Suppressor macrophage (primary cell): ENCODE results near the gene CHRNA4.

Experiments used
- DNase-seq, 4 experiments: peaks; one replicate each; pipeline ENCODE4 v3.0.0-alpha.2; 2020 to 2022

The CHRNA4 gene

DNA sequence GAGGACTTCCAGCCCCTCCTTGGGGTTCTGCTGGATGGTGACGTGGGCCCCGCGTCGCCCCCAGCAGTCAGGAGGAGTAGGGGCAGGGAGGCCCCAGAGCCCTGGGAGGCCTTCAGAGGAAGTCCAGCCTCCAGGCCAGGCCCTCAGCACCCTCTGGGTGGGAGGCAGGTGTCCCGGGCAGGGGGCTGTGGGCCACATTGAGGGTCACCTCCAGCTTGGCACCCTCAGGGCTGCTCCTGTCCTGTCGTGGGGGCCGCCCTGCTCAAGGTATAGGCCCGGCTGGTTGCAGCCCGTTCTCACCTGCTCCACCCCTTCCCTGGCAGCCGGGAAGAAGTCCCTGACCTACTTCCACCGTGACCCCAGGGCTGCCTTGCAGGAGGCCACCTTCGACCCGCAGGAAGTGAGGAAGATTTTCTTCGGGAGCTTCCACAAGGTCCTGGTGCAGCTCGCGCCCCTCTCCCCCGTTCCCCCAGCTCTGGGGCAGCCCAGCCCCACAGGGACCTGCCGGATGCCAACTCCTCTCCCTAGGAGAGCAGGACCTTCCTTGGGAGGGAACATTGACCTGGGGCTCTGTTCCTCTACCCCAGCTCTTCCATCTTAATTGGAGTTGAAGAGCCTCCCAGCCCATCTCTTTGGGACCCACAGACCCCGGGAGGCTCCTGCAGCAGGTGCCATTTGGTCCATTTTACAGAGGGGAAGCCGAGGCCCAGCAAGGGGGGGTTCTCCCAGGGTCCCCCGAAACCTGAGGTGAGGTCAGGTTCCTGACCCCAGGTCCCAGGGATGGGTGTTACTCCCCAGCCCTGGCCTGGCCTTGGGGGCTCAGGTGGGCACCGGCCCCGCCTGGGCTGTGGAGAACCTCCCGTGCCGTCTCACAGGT is 41.7 kb downstream of the CHRNA4 start:
- DNase-seq, result no peak

DNA sequence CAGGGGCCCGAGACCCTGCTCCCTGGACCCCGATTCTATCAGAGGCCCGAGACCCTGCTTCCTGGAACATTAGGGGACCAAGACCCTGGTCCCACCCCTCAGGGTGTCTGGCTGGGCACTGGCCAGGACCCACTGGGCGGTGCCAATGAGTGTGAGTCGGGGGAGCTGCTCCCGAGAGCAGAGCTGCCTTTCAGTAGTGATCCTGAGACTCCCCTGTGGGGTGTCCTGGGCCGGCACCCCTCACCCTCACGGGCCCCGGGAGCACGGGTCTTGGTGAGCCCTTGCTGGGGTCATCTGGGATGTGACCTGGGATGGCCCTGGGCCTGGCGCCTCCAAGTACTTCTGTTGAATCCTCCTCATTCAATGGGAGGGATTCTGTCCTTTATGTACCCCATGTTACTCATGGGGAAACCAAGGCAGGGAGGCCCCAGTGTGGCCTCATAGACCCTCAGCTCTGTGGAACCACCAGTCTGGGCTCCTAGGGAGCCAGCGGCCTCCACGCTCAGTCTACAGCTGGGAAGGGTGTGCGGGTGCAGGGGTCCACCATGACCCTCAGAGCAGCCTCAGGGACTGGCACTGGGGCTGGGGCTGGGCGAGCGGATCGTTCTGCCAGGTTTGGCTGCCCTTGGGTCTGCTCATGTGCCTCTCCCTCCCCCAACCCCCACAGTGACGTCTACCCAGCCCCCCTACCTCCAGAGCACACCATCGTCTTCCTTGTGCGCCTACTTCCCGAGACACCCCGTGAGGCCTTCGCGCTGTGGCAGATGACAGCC is 42.6 kb downstream of the CHRNA4 start:
- DNase-seq, result no peak

DNA sequence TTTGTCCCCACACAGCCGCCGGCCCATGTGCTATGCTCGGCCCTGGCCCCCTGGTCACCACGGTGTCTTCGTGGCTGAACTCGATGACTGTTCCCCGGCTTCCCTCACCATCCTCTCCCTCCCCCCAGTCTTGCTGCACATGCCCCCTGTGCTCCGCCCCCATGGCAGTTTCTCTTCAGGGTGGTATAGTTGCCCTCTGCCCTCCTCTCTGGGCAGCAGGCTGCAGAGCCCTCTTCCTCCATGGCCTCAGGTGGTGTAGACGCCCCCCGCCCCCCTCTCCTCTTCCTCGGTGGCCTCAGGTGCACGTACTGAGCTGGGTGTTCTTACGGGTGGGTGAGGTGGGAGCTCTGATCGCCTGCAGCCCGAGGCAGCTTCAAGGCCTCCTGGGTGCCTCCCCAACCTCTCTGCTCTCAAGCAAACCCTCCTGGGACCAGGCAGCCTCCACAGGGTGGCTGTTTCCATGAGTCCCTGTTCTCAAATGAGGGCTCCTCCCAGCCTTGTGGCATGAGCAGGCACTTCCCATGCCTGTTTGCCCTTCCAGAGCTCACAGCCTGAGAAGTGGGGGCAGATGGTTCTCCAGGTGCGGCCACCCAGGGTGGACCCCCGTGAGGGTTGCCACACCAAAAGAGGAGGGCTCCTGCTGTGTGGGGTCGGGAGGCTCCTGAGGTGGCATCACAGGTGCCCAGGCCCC is 43.4 kb downstream of the CHRNA4 start:
- DNase-seq, result no peak

DNA sequence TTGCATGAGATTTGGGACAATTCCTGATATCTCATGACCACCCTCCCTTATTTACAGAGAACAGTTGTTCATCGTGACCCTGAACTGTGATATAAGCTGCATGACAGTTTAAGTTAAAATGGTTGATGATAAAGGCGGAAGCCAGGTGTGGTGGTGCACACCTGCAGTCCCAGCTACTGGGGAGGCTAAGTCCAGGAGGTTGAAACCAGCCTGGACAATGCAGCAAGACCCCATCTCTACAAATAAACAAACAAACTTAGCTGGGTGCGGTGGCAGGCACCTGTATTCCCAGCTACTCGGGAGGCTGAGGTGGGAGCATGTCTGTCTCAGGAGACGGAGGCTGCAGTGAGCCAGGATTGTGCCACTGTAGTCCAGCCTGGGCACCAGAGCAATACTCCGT is 44.1 kb downstream of the CHRNA4 start:
- DNase-seq, result no peak

DNA sequence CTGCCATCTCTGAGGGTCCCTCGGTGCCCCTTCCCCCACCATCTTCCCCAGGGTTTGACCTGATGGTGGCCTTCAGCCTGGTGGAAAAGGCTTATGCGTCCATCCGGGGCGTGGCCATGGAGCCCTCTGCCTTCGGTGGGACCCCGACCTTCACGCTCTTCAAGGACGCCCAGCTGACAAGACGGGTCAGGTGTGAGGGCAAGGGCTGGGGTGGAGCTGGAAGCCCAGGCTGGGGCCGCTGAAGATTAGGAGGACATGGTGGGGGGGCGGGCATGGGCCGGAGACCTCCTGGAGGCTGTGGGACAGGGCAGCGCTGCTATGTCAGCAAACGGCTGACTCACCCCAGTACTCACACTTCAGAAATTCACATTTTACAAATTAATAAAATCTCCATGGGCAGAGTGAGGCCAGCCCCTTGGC is 44.6 kb downstream of the CHRNA4 start:
- DNase-seq, result no peak

DNA sequence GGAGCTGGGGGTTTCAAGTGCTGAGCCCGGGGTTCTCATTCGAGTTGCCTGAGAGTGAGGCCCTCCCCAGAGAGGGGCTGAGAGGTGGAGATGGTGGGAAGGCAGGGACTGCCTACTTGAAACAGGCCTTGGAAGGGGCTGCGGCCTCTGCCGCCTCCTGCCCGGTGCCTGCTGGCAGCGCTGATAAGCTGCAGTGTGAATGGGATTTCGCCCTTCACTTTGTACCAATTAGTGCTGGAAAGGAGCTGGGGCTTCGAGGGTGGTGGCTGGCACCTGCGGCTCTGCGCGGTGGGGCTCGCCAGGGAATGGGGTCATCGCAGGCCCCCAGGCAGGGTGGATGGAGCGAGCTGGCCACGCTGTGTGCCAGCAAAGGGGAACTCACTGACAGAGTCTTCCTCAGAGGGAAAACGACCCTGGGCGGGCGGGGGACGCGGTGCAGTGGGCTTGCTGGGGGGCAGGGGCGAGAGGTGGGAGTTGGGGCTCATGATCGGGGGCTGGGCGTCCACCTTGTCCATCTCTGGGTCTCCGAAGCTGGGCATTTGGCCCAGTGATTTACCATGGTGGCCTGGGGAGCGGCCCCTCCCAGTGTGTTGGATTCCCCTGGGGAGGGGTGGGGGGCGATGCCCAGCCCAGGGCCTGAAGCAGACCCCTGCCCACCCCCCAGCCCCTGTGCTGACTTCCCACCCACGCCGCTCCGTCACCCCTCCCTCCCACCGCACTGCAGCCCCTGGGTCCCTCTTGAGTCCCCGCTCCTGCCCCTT is 45.2 kb downstream of the CHRNA4 start:
- no peak for DNase-seq

DNA sequence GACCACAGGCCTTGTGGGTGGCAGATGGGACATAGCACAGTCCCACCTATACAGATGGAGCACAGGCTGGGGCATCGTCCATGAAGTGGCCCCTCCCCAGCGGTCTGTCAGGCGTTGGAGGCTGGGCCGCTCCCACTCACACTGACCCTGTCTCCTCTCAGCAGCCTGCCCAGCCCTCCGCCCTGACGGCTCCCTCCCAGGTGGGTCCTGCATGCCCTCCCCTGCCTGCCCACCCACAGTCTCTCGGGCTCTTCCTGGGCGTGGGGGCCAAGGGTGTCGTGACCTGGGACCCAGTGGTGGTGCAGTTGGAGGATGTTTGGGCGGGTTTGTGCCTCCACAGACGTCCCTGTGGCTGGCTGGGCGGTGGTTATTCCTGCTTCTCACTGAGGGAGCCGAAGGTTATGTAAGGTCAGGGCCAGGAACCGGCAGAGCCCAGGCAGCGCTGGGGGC is 45.9 kb downstream of the CHRNA4 start:
- DNase-seq, result no peak

DNA sequence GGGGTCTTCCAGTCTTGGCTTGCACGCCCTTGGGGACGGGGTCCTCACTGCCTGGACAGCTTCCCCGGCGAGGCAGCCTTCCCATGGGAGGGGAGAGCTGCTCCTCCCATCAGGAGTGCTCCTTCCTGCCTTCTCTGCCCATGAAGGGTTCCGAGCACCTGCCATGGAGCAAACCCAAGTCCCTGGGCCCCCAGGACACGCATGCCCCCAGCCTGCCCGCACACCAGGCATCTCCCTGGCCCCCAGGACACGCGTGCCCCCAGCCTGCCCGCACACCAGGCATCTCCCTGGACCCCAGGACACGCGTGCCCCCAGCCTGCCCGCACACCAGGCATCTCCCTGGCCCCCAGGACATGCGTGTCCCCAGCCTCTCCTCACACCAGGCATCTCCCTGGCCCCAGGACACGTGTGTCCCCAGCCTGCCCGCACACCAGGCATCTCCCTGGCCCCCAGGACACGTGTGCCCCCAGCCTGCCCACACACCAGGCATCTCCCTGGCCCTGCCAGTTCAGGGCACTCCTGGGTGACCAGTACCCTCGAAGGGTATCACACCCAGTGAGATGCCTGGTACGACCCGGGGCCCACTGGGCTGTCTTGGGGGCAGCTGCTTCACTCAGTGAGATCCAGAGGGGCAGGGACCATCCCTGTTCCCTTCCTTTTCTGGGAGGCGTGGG is 46.4 kb downstream of the CHRNA4 start:
- no peak for DNase-seq

DNA sequence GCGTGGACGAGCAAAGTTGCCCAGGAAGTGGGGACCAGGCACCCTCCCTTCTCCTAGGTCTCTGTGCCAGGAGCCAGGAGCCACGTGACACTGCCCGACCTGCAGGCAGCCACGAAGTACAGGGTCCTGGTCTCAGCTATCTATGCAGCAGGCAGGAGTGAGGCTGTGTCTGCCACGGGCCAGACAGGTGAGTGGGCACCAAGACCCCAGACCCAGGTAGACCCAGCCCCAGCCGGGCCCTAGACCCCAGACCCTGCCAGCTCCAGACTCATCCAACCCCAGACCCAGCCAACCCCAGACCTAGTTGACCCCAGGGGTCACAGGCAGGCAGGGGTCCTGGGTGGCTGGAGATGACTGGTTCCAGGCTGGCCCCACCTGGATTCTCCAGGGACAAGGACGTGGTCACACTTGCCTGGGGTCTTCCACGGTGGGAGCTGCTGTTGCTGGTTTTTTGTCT is 47.1 kb downstream of the CHRNA4 start:
- DNase-seq, result no peak

DNA sequence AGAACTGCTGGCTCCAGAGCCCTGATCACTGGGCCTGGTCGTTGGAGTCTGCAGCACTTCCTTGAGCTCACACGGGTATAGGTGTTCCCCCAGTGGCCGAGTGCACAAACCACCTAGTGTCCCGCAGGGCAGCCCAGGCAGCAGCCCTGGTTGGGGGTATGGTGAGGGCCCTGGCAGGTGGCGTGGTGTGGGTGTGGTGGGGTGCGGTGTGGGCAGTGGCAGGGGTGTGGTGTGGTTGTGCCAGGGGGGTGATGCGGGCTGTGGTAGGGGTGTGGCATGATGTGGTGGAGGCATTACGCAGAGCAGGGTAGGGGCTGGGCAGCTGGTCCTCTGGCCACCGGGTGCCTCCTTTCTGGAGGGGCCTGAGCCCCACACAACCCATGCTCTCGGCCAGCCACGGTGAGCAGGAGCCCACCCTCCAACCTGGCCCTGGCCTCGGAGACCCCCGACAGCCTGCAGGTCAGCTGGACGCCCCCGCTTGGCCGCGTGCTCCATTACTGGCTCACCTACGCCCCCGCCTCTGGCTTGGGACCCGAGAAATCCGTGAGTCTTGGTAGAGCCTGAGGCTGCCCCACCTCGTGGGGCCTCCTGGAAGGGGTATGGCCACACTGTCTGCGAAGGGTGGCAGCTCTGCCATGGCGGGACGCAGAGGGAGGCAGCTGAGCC is 47.7 kb downstream of the CHRNA4 start:
- DNase-seq, result no peak

DNA sequence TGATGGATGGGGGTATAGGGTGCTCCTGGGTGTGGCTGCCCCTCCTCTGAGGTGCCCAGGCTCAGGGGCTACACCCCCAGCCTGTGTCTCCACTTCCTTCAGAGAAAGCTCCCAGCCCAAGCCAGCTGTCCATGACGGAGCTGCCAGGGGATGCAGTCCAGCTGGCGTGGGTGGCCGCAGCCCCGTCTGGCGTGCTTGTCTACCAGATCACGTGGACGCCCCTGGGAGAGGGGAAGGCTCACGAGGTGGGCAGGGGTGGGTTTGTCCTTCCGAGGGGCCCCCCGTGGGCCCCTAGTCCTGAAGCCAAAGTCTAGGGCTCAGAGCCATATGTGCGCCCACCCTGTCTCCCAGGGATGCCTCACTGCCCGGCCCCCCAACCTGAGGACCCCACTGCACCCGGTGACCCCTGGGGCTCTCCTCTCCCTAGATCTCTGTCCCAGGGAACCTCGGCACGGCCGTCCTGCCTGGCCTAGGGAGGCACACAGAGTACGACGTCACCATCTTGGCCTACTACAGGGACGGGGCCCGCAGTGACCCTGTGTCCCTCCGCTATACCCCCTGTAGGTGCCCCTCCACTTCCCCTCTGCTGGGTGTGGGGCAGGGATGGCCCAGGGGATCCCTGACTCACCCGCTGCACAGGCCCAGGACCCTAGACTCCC is 48.3 kb downstream of the CHRNA4 start:
- DNase-seq, result no peak

DNA sequence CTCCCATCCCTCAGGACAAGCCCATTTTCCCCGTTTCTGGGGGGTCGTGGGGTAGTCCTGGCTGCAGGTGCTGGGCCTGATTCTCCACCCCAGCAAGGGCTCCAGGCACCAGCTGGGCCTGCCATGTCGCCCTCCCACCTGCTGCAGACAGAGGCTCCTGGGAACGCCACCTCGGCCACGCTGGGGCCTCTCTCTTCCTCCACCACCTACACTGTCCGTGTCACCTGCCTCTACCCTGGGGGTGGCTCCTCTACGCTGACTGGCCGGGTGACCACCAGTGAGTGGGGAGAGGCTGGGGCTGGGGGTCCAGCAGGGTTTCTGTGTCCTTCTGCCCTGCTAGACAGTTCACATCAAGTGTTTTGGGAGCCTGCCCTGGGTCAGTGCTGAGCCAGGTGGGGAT is 48.9 kb downstream of the CHRNA4 start:
- DNase-seq, result no peak

DNA sequence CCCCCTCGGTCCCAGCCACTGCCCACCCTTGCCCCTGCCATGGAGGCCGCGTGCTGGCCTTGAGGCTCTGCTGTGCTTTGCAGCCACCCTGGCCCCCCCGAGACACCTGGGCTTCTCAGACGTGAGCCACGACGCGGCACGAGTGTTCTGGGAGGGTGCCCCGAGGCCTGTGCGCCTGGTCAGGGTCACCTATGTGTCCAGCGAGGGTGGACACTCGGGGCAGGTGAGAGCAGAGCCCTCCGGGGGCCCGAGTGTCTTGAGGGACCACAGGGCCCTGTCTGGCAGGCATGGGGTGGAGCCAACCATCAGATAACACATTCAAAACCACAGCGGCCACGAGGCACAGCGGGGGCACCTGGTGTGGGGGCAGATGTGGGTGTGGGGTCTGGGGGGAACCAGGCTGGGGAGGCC is 49.3 kb downstream of the CHRNA4 start:
- no peak for DNase-seq

DNA sequence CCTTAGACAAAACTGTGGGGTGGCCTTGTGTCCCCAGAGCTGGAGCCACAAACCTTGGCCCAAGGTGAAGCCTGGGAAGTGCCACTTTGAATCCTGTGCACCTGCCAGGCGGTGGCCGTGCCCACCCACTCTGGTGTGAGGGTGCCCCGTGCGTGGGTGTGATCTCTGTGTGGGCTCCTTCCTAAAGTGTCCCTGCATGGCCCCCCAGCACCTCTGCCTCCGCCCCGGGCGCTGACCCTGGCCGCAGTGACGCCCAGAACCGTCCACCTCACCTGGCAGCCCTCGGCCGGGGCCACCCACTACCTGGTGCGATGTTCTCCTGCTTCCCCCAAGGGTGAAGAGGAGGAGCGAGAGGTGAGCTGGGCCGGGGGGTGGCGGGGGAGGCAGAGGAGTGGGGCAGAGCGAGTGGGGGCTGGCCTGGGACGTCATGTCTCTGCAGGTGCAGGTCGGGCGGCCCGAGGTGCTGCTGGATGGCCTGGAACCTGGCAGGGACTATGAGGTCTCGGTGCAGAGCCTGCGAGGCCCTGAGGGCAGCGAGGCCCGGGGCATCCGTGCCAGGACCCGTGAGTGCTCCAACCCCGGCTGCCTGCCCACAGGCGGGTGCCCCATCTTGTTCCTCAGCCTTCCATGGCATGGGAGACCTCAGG is 49.8 kb downstream of the CHRNA4 start:
- DNase-seq, result no peak

DNA sequence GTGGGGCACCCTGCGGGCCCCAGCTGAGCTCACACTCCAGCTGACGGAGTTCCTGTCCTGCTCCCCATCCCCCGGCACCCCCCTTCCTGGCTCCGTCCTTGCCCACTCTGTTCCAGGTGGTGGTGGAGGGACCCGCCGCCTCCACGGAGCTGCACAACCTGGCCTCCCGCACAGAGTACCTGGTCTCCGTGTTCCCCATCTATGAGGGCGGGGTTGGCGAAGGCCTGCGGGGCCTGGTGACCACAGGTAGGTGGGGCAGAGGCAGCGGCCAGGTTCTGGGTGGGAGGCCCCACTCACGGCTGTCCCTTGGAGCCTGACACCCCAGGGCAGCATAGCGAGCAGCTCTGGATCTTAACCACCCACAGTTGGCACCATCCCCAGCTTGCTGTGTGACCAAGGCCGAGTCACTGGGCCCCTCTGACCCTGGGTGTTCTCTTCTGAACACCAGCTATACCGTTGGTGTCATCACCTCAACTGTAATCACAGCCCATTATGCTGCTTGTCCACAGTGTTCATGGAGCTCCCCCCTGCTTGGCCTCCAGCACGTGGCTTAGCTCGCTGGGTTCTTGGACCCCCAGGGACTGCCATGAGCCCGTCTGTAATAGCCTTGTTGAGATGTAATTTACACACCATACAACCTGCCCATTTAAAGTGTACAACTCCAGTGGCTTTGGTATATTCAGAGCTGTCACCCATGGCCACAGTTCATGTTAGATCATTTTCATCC is 50.7 kb downstream of the CHRNA4 start:
- no peak for DNase-seq

DNA sequence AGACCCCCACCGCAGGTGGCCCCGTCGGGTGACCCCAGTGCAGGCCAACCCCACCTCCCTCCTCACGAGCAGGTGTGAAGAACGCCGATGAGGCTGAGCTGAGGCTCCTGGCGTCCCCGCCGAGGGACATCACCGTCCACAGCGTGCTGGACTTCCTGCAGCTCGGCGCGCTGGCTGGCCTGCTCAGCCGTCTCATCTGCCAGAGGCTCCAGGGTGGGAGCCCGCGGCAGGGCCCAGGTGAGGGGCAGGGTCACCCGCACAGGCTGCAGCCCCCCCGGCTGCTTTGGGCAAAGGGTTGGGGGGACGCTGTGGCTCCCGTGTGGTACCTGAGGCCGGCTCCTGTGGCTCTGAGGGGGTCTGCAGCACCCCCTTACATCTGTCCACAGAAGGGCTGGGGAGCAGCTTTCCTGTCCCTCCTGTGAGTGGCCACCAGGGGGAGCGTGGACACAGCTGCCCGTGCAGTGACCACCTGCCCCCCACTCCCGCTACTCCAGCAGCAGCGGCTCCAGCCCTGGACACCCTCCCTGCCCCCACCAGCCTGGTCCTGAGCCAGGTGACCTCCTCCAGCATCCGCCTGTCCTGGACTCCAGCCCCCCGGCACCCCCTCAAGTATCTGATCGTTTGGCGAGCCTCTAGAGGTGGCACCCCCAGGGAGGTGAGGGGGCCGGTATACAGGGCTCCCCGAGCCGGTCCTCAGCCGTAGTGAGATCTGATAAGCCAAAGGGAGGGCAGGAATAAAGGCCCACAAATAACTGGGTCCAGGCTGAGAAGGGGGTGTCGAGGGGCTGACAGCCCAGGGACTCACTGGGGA is 51.7 kb downstream of the CHRNA4 start:
- DNase-seq, result peak; percentile 29 to 65 (median 51)

DNA sequence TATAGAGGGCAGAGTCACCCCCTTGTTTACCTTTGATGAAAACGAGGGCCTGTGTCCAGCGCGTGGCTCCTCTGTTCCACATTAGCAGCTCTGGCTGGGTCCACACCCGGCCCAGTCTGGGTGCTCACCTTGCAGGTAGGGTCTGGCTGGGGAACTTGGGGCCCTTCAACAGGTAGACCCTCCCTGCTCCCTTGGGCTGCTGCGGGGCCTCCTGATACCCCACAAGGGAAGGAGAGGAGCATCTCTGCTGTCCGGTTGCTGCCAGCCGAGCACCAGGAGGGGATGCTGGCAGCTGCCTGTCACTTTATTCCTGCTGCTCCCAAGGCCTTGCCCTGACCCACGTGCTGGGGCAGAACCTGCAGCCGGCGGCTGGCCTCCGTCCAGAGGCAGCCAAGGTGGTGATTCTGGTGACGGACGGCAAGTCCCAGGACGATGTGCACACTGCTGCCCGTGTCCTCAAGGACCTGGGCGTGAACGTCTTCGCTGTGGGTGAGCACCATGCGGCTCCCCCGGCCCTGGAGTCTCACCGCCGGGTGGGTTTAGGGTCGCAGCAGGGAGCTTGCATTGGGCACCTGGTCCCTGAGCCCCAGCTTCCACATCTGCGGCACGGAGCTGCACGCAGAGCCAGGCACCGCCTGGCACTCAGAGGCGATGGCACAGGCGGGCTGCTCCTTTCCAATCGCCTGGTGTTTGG is 52.8 kb downstream of the CHRNA4 start:
- no peak for DNase-seq
